Endothelial cell (in vitro differentiated cells): Measurements from ENCODE around the gene BACH2. TPM values are rescaled to one million over a fixed set of nuclear protein-coding genes. Genes with fewer than 3 reads are reported as not detected.

Experiments
- DNase-seq: peaks from one replicate; pipeline ENCODE4 v3.0.0; 2021; ENCODE audit warnings: low spot score
- H3K27ac Mint-ChIP-seq: one replicate; pipeline ENCODE4 v1.8.0; 2021; ENCODE audit warnings: mixed read lengths, inconsistent platforms; ENCODE audit not compliant: unreplicated experiment
- H3K27me3 Mint-ChIP-seq: one replicate; pipeline ENCODE4 v1.8.0; 2021; ENCODE audit warnings: mild to moderate bottlenecking, moderate library complexity, mixed read lengths, inconsistent platforms; ENCODE audit not compliant: unreplicated experiment
- H3K36me3 Mint-ChIP-seq: one replicate; pipeline ENCODE4 v1.8.0; 2021; ENCODE audit warnings: mild to moderate bottlenecking, low read depth, mixed read lengths, inconsistent platforms; ENCODE audit not compliant: unreplicated experiment
- H3K4me1 Mint-ChIP-seq: one replicate; pipeline ENCODE4 v1.8.0; 2021; ENCODE audit warnings: mild to moderate bottlenecking, mixed read lengths, inconsistent platforms; ENCODE audit not compliant: unreplicated experiment
- H3K4me3 Mint-ChIP-seq: one replicate; pipeline ENCODE4 v1.8.0; 2021; ENCODE audit warnings: mild to moderate bottlenecking, mixed read lengths, inconsistent platforms; ENCODE audit not compliant: unreplicated experiment
- H3K9me3 Mint-ChIP-seq: one replicate; pipeline ENCODE4 v1.8.0; 2021; ENCODE audit warnings: mixed read lengths, inconsistent platforms; ENCODE audit not compliant: unreplicated experiment
- CTCF ChIP-seq: fragments of 200-600 bp; sonication (generic); IDR thresholded peaks from one replicate; pipeline ENCODE4 v1.5.0; 2021; ENCODE audit warnings: antibody characterized with exemption; ENCODE audit not compliant: unreplicated experiment
- total RNA-seq: library from RNA; stranded (reverse); fragmentation: NEBNext Ultra II Directional; extraction: Animal tissue kit (Norgen Biotek cat#: 25700); gene quantifications from one replicate; pipeline ENCODE4 v1.2.1, GENCODE V29; 2021; ENCODE audit not compliant: unreplicated experiment

The BACH2 gene
- total RNA-seq, 1 donor from 2014 or later: 3.9 TPM

- H3K9me3 Mint-ChIP-seq: no peaks in the 10 kb centered on the region
- no peak overlapping the region for H3K27ac Mint-ChIP-seq
- no peak for TF ChIP-seq CTCF
- DNase-seq: no peak
- peaks cover 6% of the 10 kb centered on the region for H3K4me1 Mint-ChIP-seq
- H3K27me3 Mint-ChIP-seq: peaks cover 1% of the 10 kb centered on the region
- H3K36me3 Mint-ChIP-seq: no peaks in the 10 kb centered on the region
- H3K4me3 Mint-ChIP-seq: no peak overlapping the region
Measured at GRCh38 chr6:90021711-90022110, 274.9 kb downstream of the BACH2 start.

GRCh38 chr6:90020746-90021145 lies 275.9 kb downstream of the BACH2 start:
- Mint-ChIP-seq H3K36me3 (no peaks in the 10 kb centered on the region), H3K27ac (no peak overlapping the region), H3K4me3 (no peak overlapping the region), H3K4me1 (peaks cover 6% of the 10 kb centered on the region), H3K27me3 (peaks cover 1% of the 10 kb centered on the region), H3K9me3 (no peaks in the 10 kb centered on the region)
- DNase-seq: no peak
- no peak for TF ChIP-seq CTCF

- H3K4me3 Mint-ChIP-seq: no peak overlapping the region
- H3K4me1 Mint-ChIP-seq: peaks cover 6% of the 10 kb centered on the region
- TF ChIP-seq CTCF: no peak
Measured at GRCh38 chr6:90019216-90019615, 277.4 kb downstream of the BACH2 start.

DNA sequence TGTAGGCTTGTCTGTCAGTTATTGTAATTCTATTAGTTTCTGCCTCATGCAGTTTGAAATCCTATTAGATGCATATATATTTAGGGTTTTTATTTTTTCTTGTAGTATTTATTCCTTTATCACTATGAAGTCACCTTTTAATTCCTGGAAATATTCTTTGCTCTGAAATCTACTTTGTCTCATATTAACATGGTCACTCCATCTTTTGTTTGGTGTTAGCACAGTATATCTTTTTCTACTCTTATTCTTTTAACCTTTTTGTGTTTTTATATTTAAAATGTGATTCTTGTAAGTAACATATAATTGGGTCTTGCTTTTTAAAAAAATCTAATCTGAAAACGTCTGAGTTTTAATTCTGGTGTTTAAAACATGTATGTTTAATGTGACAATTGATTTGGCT lies 280.8 kb downstream of the BACH2 start:
- H3K27ac Mint-ChIP-seq: no peak overlapping the region
- no peak for DNase-seq
- no peak overlapping the region for H3K4me3 Mint-ChIP-seq
- peaks cover 6% of the 10 kb centered on the region for H3K4me1 Mint-ChIP-seq
- peaks cover 7% of the 10 kb centered on the region for H3K27me3 Mint-ChIP-seq
- H3K36me3 Mint-ChIP-seq: no peaks in the 10 kb centered on the region
- no peak for TF ChIP-seq CTCF
- no peaks in the 10 kb centered on the region for H3K9me3 Mint-ChIP-seq

More at GRCh38 chr6:90019216-90019615, 277.4 kb downstream of the BACH2 start:
- Mint-ChIP-seq H3K27ac (no peak overlapping the region), H3K36me3 (no peaks in the 10 kb centered on the region), H3K27me3 (peaks cover 1% of the 10 kb centered on the region), H3K9me3 (no peaks in the 10 kb centered on the region)
- no peak for DNase-seq

DNA sequence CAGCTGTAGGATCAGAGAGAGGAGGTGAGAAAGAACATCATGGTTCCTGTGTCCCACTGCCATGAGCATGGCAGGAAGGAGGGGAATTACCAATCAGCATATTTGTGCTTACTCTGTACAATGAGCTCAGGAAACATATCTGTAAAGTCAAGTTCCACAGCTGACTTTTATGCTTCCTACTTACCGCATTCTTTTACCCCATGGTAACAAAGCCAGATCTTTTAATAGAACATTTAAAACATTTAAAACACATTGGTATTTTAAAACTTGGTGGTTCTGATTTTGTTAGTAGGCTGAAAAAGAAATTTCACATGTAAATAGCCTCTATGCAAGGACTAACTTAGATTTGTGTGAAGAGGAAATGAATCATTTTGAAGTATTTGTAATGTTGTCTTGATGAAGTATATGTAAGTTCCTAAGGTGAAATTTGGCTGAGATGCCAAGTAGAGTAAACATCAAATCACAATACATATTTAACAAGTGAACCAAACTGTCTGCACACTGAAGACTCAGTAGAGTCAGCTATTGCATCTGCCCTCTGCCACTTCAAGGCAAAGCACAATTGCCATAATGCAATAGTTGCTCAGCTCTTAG lies 287.6 kb downstream of the BACH2 start:
- no peak for DNase-seq
- H3K4me3 Mint-ChIP-seq: no peak overlapping the region
- peak overlapping the region; percentile 50 for H3K27ac Mint-ChIP-seq
- H3K36me3 Mint-ChIP-seq: no peaks in the 10 kb centered on the region
- peaks cover 9% of the 10 kb centered on the region for H3K4me1 Mint-ChIP-seq
- peaks cover 6% of the 10 kb centered on the region for H3K27me3 Mint-ChIP-seq
- TF ChIP-seq CTCF: no peak
- no peaks in the 10 kb centered on the region for H3K9me3 Mint-ChIP-seq
